Neuronal stem cell (in vitro differentiated cells): ENCODE results near the gene ZMAT5. TPM values are rescaled to one million over a fixed set of nuclear protein-coding genes. Genes with fewer than 3 reads are reported as not detected.

Experiments
- small RNA-seq: library from polyadenylated mRNA; stranded (forward); fragments of <200 nt; extraction: miRNeasy Mini kit (QIAGEN cat#:217004); gene quantifications from one replicate; pipeline ENCODE3, GENCODE V24; 2013; ENCODE audit not compliant: insufficient read depth

Gene ZMAT5

Small RNA genes within 50 kb of the gene (small RNA-seq; reads per million reads assigned to genes)
- not detected for gene AC004882.2
- not detected for gene RF00019
